Heart right ventricle (tissue), 16 donors: ENCODE results near the gene DNAI7. TPM values are rescaled to one million over a fixed set of nuclear protein-coding genes. Genes with fewer than 3 reads are reported as not detected.

Experiments
- ATAC-seq, 8 donors: fragments of 200-7000 bp; cut with Tn5 transposase; one replicate each; pipeline ENCODE4 v1.9.1; 2020; ENCODE audit warnings: mild to moderate bottlenecking in 8 of 8, moderate library complexity in 8 of 8, moderate number of reproducible peaks in 1 of 8
- DNase-seq, 2 donors: peaks; one replicate each; pipeline ENCODE4 v3.0.0-alpha.2; 2020
- H3K27ac ChIP-seq, 10 donors: fragments of 200-600 bp; sonication (generic) in 2 of 10; one replicate each; pipeline versions ENCODE4 v1.5.0 to v1.8.0; 2020 to 2022; ENCODE audit warnings: mild to moderate bottlenecking in 3 of 10
- H3K27me3 ChIP-seq, 7 donors: fragments of 200-600 bp; one replicate each; pipeline ENCODE4 v1.8.0; 2021 to 2022; ENCODE audit warnings: mild to moderate bottlenecking in 2 of 7
- H3K36me3 ChIP-seq, 9 donors: fragments of 200-600 bp; sonication (generic) in 1 of 9; one replicate each; pipeline versions ENCODE4 v1.5.0 to v1.8.0; 2020 to 2022; ENCODE audit warnings: mild to moderate bottlenecking in 2 of 9
- H3K4me1 ChIP-seq, 9 donors: fragments of 200-600 bp; sonication (generic) in 1 of 9; one replicate each; pipeline versions ENCODE4 v1.5.0 to v1.8.0; 2020 to 2022; ENCODE audit warnings: mild to moderate bottlenecking in 4 of 9
- H3K4me3 ChIP-seq, 10 donors: fragments of 200-600 bp; sonication (generic) in 2 of 10; one replicate each; pipeline versions ENCODE4 v1.5.0 to v1.8.0; 2020 to 2022; ENCODE audit warnings: mild to moderate bottlenecking in 7 of 10, moderate library complexity in 2 of 10
- H3K9me3 ChIP-seq, 11 donors: fragments of 200-600 bp in 10 of 11; sonication (generic) in 2 of 11; one replicate each; pipeline versions ENCODE4 v1.5.0 to v1.8.0; 2013 to 2022; ENCODE audit warnings: mild to moderate bottlenecking in 2 of 11, control low read depth in 1 of 11, moderate library complexity in 1 of 11
- CTCF ChIP-seq, 9 donors: fragments of 200-600 bp; sonication (generic) in 2 of 9; IDR thresholded peaks; one replicate each; pipeline versions ENCODE4 v1.5.0 to v1.8.0; 2021 to 2022; ENCODE audit warnings: antibody characterized with exemption in 9 of 9, mild to moderate bottlenecking in 5 of 9, moderate library complexity in 1 of 9
- WGBS, 2 donors: extraction: QIAGEN DNeasy Blood & Tissue Kit; methylation state at CpG; one replicate each; pipeline ENCODE4 v1.1.7; 2013; ENCODE audit warnings: inconsistent platforms in 1 of 2; 5-methylcytosine and 5-hydroxymethylcytosine counted together
- intact Hi-C, 10 donors: fragments of 100-400 bp; cut with DNase I; formaldehyde crosslinking; loops; one replicate each; pipeline versions ENCODE4 v1.11.1 to v1.14.2; 2022
- polyA plus RNA-seq, 2 donors: library from polyadenylated mRNA; stranded (reverse); fragments of 200-250 nt; gene quantifications; one replicate each; pipeline ENCODE4 v1.2.3, GENCODE V29; 2013
- total RNA-seq, 10 donors: library from RNA; stranded (reverse); fragmentation: NEBNext Ultra II Directional in 3 of 10; extraction: Animal tissue kit (Norgen Biotek cat#: 25700) in 3 of 10; gene quantifications; one replicate each; pipeline versions ENCODE4 v1.2.1 to v1.2.4, GENCODE V29; 2021 to 2023
- donor health status: Arrhythmogenic right ventricular cardiomyopathy.
- donor health status: ischemic (EF 13 %, LVEDD 7.1; RV severe dilation, severe dysfunction).
- donor health status: healthy with polysubstance abuse.
- donor health status: DM: no; HTN: yes; CAD: no.
- donor health status: DM: no; HTN: no; CAD: no.
- donor health status: ischemic (EF 25% LVEDD 6.9; RV normal size, moderate dysfunction).
- donor health status: ischemic (EF 25% LVEDD 5.7; RV mildly dilated, moderate dysfunction).
- donor health status: healthy.
- donor health status: DM: yes; HTN: yes; CAD: no.
- donor health status: Ischemic cardiomyopathy.
- donor health status: ischemic (EF 35%, LVEDD 5.7; RV mildly dilated, moderate dysfunction).
- donor health status: nonischemic (EF 11% LVEDD 7.7; RV severe dilation, severe dysfunction).
- donor health status: DM: yes; HTN: yes; CAD: no.
- donor health status: PGD.
- donor health status: ischemic (EF 29% LVEDD 5.4; RV normal size, mild dysfunction).
- donor health status: nonischemic (EF 23%, LVEDD 6.1; RV moderate dilation, normal function).

DNAI7 gene
- total and polyA plus RNA-seq, 12 donors, result 0.04 to 1.8 (median 0.79) TPM

GRCh38 chr12:25110260-25110659 is 84.7 kb downstream of the DNAI7 start:
- Histone ChIP-seq H3K4me3 (no peak overlapping the region), H3K9me3 (no peaks in the 10 kb centered on the region), H3K27ac (no peak overlapping the region), H3K27me3 (no peaks in the 10 kb centered on the region), H3K4me1 (no peaks in the 10 kb centered on the region), H3K36me3 (peaks cover 0 to 30% (median 0%) of the 10 kb centered on the region in 9 donors)
- TF ChIP-seq CTCF (IDR thresholded peaks at IDR 0.05), result no peak
- intact Hi-C loops, result no loop called here
- WGBS, 2 donors, result 93% methylated on average over 6 of the region's 6 CpGs
- ATAC-seq (no peak), DNase-seq (no peak)

- Histone ChIP-seq H3K36me3 (peaks cover 0 to 51% (median 0%) of the 10 kb centered on the region in 9 donors), H3K4me1 (no peaks in the 10 kb centered on the region), H3K27ac (no peak overlapping the region), H3K9me3 (no peaks in the 10 kb centered on the region), H3K4me3 (no peak overlapping the region), H3K27me3 (no peaks in the 10 kb centered on the region)
- WGBS, 2 donors, result 82 to 89% methylated on average over 4 of the region's 4 CpGs
- intact Hi-C loops, result no loop called here
- DNase-seq (no peak), ATAC-seq (no peak)
- no peak for TF ChIP-seq CTCF (IDR thresholded peaks at IDR 0.05)
These were observed 87.0 kb downstream of the DNAI7 start for GRCh38 chr12:25107920-25108319.

GRCh38 chr12:25106818-25107217 is 88.1 kb downstream of the DNAI7 start:
- ATAC-seq, result no peak
- intact Hi-C loops, result no loop called here
- no peaks in the 10 kb centered on the region for H3K4me1 ChIP-seq

GRCh38 chr12:25102402-25102801 is 92.6 kb downstream of the DNAI7 start:
- no peak for DNase-seq
- intact Hi-C loops, result no loop called here
- Histone ChIP-seq H3K4me3 (no peak overlapping the region), H3K4me1 (peaks cover 0 to 7% (median 0%) of the 10 kb centered on the region in 9 donors), H3K27me3 (no peaks in the 10 kb centered on the region), H3K9me3 (no peaks in the 10 kb centered on the region), H3K27ac (no peak overlapping the region), H3K36me3 (peaks cover 0 to 75% (median 0%) of the 10 kb centered on the region in 9 donors)
- no peak for ATAC-seq
- WGBS, 2 donors, result 81 to 85% methylated on average over 4 of the region's 4 CpGs
- TF ChIP-seq CTCF (IDR thresholded peaks at IDR 0.05), result no peak

More at GRCh38 chr12:25106818-25107217, 88.1 kb downstream of the DNAI7 start:
- no peak for DNase-seq
- Histone ChIP-seq H3K27ac (no peak overlapping the region), H3K4me3 (no peak overlapping the region), H3K36me3 (peaks cover 0 to 62% (median 0%) of the 10 kb centered on the region in 9 donors), H3K27me3 (no peaks in the 10 kb centered on the region), H3K9me3 (no peaks in the 10 kb centered on the region)
- no peak for TF ChIP-seq CTCF (IDR thresholded peaks at IDR 0.05)
